GM20431 (cell line): Measurements from ENCODE around the gene STK4.

ENCODE experiments used
- in situ Hi-C: fragments of 300-500 bp; cut with MseI, MboI; formaldehyde crosslinking; loops from one replicate; pipeline ENCODE4 v1.15.0; 2020; ENCODE audit warnings: low sequenced_read_pairs; ENCODE audit not compliant: unreplicated experiment

STK4 gene

DNA sequence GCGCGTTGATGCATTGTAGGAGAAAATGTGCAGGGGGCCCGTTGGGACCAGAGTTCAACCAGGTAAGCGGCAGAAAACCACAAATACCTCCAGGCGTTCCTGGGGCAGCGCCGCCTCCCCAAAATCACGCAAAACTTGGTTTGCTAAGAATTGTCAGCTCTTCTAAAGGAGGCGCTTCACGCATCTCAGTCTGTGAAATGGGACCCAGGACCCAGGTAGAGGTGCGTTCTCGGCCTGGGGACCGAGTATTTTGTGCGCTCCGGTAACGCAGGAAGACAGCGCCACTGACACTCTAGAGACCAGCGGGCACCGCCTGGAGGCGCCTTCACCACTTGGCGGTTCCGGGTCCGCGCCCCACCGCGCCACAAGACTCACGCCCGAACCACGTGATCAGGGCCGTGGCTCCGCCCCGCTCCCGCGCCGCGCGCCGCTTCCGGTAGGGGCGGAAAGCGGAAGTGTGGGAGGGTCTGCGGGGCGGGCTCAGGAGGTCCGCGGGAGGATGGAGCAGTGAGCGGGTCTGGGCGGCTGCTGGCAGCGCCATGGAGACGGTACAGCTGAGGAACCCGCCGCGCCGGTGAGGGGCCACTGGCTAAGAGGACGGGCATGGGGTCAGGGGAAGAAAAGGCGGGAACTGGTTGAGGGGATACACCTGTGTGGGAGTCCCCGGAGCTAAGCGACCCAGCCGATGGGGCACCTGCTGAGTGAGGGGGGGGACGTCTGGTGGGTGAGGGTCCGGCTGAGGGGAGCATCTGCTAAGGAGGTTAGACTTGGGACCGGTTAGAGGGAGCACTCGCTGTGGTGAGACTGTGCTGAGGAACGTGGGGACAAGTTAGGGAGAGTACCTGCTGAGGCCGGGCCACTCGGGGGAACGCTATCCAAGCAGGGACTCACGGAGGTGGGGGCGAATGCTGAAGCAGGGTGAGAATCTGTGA, at the start of gene STK4:
TSS of gene STK4 (plus strand) at position 483 of the 932 bp plus-strand sequence. CDS start at position 540, 57 bp downstream.
- in situ Hi-C loops: no loop called here

- in situ Hi-C loops: no loop called here
Observed at GRCh38 chr20:44916586-44916985, 49.7 kb upstream of the STK4 start.

GRCh38 chr20:44917399-44917798, 48.9 kb upstream of the STK4 start:
- in situ Hi-C loops: no loop called here

- in situ Hi-C loops: no loop called here
Observed at GRCh38 chr20:44918342-44918741, 48.0 kb upstream of the STK4 start.

DNA sequence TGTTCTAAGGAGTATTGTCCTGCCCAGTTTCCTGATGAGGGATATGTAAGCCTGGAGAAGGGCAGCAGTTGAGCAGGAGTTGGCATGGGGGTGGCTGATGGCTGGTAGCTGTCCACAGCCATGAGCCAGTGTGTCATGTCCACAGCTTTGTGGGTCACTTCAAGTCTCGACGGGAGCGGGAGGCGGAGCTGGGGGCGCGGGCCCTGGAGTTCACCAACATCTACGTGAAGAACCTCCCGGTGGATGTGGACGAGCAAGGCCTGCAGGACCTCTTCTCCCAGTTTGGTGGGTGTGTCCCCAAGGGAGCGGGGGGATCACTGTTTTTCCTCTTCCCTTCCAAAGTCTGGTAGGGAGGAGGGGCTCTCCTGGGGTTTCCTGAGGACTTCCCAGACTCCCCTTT, 47.6 kb upstream of the STK4 start:
- in situ Hi-C loops: no loop called here

- in situ Hi-C loops: no loop called here
Observed at GRCh38 chr20:44921447-44921846, 44.9 kb upstream of the STK4 start.

- in situ Hi-C loops: no loop called here
Observed at GRCh38 chr20:44924541-44924940, 41.8 kb upstream of the STK4 start.

DNA sequence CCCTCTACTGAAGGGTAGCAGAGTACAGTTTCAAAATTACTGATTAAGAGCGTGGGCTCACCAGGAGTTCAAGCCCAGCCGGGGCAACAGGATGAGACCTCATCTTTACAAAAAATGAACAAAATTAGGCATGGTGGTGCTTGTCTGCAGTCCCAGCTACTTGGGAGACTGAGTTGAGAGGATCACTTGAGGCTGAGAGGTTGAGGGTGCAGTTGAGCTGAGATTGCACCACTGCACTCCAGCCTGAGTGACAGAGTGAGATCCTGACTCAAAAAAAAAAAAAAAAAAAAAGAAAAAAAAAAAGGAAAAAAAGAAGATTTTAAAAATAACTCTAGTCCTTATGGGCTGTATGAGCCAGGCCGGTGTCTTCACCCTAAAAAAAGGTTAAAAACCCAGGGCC, 37.7 kb upstream of the STK4 start:
- in situ Hi-C loops: no loop called here

DNA sequence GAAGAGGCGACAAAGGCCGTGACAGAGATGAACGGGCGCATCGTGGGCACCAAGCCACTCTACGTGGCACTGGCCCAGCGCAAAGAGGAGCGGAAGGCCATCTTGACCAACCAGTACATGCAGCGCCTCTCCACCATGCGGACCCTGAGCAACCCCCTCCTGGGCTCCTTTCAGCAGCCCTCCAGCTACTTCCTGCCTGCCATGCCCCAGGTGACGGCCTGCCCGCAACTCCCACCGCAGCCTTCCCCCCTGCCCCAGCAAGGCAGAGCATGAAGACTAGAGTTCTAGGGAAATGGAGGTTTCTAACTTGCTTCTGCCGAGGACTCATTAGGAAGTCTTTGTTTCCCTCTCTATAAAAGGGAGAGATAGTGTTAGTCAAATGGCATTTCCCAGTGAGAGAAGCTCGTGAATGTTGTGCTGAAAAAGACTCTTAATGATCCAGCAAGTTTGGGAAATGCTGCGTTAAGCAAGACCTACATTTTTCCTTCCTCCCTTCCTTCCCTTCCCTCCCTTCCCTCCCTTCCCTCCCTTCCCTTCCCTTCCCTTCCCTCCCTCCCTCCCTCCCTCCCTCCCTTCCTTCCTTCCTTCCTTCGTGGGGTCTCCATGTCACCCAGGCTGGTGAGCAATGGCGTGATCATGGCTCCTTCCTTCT, 35.7 kb upstream of the STK4 start:
- in situ Hi-C loops: no loop called here

DNA sequence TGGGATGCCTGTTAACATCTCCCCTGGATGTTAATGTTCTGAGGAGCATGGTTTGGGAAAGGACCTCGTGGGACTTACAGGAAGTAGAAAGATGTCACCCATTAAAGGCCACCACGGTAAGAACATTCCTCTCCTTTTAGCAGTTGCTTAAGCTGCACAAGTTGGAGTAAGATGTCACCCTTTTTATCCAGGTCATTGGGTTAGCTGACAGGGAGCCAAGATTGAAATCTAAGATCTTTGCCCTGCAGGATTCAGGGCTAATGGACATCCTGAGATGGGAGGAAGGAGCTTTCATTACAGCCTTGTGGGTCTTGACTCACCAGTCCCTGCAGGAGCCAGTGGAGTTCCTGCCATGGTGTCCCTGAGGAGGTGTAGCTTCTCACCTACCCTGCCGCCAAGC, 34.4 kb upstream of the STK4 start:
- in situ Hi-C loops: no loop called here

- in situ Hi-C loops: no loop called here
Observed at GRCh38 chr20:44932916-44933315, 33.4 kb upstream of the STK4 start.

DNA sequence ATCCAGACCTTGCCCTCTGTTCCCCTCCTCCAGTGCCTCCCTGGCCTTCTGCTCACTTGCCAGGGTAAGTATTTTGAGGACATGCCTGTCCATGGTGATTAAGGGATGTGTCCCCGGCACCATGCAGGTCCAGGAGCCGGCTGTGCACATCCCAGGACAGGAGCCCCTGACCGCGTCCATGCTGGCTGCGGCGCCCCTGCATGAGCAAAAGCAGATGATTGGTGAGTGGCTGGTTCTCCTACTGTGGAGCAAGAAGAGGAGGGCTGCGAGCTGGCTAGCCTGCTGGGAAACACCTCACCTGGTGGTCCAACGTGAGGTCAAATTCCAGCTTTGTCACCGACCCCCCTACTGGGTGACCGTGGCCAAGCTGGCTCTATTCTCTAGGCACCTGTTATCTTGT, 29.8 kb upstream of the STK4 start:
- in situ Hi-C loops: no loop called here

DNA sequence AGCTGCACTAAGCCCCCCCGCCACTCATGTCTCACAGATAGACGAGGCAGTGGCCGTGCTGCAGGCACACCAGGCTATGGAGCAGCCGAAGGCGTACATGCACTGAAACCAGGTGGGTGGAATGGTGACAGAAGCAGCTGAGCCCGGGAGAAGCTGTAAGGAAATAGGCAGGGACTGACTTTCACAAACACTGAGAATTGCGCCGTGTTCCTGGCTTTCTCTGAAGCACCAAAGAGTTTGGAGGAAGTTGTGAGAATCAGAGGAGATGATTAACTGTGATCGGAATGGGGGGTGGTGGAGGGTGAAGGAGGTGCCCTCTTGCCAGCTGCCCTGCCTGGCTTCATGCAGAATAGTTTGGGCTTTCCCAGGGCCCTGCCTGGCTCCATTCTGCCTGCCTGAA, 27.7 kb upstream of the STK4 start:
- in situ Hi-C loops: no loop called here

DNA sequence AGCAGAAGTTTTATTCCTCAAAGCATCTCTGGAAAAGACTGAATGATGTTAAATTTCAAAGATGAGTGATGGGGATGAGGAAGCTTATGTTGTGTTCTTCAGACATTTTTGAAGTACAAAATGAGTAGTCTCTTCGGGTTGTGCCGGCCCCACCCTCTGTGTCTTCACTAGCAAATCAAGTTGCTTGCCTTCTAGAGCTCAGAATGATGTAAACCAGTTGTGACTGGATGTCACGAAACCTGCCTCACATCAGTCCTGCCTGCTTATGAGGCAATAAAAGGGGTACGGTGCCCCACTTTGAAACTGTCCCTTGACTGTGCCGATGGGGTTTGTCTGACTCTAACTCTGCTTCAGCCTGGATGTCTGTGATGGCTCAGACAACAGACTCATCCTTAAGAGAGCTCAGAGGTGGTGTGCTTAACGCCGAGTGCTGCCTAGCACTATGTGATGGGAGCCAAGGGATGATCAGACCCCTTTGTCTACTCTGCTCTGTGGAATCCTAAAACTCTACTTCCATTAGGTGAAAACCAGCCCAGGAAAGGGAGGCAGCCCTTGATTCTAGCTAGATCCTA, 25.1 kb upstream of the STK4 start:
- in situ Hi-C loops: no loop called here

- in situ Hi-C loops: no loop called here
Observed at GRCh38 chr20:44942264-44942973, 23.9 kb upstream of the STK4 start.

DNA sequence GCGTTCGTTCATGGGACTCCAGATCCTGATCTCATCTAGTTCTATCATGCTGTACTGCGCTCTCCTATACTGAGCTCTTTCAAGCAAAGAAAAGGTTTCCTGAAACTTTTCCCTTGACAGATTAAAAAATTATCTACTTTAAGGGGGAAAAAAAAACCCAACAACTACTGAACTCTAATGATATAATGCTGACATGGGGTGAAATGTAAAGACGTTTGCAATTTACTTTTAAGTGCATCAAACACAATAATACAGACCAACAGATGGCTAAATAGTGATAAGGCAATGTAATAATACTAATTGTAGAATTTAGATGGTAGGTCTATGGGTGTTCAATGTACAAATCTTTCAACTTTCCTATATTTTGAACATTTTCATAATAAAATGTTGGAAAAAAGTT, 22.5 kb upstream of the STK4 start:
- in situ Hi-C loops: no loop called here

DNA sequence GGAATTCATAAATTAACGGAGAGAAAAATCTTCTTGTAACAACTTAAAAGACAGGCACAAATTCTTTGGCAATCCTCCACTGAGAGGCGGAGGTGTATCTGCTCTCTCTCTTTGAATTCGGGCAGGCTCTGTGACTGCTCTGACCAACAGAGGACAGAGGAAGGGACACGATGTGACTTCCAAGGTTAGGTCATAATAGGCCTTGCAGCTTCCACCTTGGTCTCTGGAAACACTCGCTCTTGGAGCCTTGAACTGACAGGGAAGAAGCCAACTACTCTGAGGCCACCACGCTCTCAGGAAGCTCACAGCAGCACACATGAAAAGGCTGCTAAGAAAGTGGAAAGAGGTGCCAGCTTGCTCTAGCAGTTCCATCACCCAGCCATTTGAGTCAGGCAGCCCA, 21.1 kb upstream of the STK4 start:
- in situ Hi-C loops: no loop called here

- in situ Hi-C loops: no loop called here
Observed at GRCh38 chr20:44946271-44946852, 19.9 kb upstream of the STK4 start.

DNA sequence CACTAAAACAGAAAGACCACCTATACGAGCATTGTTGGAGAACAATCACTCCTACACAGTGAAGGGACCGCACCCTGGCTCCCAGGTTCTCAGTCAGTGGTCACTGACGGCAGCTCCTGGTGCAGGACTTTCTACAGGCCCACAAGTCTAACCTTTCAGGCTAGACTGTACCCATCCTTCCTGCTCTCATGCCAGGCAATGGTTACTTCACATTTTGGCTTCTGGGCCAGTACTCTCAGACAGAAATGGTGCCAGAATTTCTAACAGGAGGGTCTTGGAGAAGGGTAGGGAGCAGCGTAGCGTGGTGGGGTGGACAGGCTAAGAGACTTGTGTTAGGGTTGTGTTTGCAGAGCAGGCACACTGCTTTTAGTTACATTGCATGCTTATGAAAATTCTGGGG, 18.2 kb upstream of the STK4 start:
- in situ Hi-C loops: no loop called here

DNA sequence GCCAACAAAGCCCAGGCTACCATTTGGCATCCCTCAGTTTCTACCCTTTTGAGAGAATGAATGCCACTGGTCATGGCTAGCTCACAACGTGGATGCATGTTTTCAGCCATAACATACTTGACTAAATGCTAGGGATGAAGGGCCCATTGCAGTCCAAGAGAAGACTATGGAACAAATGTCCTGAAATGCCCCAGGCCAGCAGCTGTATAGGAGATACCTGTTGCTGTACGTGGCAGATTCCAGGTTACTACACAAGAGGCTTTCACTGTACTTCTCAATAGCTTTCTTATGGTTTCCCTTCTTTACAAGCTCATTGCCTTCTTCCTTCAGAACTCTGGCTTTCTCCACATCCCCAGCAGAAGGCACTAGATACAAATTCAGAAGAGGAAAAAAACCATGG, 17.8 kb upstream of the STK4 start:
- in situ Hi-C loops: no loop called here
